HG02610 (cell line): ENCODE measurements around the gene GABRB1.
"Not testable (repeated sequence)": the region's sequence is repeated elsewhere in the genome, so short reads cannot be mapped to it uniquely, and the experiment has no call there.

Experiments
- ATAC-seq: cut with Tn5 transposase; IDR thresholded peaks from one replicate; pipeline ENCODE4 v1.9.1; 2021; ENCODE audit warnings: mild to moderate bottlenecking, moderate library complexity; ENCODE audit not compliant: unreplicated experiment

GABRB1 gene

GRCh38 chr4:47378021-47378530, 346.7 kb downstream of the GABRB1 start:
- not testable (repeated sequence) for ATAC-seq

GRCh38 chr4:47381172-47381571, 349.8 kb downstream of the GABRB1 start:
- ATAC-seq, result no peak

DNA sequence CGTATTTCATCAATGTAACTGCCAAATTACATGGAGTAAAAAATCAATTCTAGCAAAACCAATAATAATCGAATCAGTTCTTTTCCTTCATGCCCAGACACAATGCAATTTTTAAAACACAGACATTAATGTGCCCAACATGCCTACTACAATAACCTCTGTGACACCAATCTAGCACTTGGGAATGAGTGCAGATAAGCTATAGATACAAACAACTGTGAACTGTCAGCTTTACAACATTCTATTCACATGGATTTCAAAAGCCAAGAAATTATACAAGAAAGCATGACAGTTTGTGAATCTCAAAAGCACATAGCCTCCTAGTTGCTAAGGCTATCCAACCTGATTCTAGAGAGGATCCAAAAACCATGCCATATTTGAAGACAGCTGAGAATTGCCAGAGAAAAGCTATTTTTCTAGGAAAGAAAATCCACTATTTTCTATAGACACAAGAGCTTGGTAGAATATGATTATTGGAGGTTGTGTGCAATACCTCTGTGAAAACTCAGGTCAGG, 351.5 kb downstream of the GABRB1 start:
- no peak for ATAC-seq

DNA sequence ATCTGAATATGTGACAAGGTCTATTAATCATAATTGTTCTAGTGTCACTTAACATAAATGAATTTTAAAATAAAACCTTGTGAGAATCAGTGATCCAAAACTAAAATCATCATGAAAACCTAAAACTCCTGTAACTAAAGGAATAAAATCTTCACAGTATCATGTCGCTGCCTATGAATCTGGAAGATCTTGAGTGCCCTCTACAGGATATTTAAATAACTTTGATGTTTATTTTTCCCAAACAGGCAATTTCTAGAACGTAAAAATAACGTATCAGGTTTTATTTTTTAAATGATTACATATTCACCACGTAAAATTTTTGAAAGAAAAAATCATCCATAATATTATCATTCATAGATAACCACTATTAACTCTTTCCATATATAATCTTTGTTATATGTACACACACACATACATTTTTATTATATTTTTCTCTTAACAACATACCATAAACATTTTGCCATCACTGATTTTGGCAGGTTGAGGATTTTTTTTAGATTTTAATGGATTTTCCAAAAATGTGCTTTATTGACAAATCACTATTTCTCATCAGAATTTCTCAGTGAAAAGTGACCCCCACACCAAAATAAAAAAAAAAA, 352.6 kb downstream of the GABRB1 start:
- no peak for ATAC-seq

- no peak for ATAC-seq
These were observed 354.8 kb downstream of the GABRB1 start for GRCh38 chr4:47386146-47386545.

- ATAC-seq, result no peak
These were observed 355.3 kb downstream of the GABRB1 start for GRCh38 chr4:47386561-47387235.

- no peak for ATAC-seq
These were observed 359.2 kb downstream of the GABRB1 start for GRCh38 chr4:47390428-47391125.

DNA sequence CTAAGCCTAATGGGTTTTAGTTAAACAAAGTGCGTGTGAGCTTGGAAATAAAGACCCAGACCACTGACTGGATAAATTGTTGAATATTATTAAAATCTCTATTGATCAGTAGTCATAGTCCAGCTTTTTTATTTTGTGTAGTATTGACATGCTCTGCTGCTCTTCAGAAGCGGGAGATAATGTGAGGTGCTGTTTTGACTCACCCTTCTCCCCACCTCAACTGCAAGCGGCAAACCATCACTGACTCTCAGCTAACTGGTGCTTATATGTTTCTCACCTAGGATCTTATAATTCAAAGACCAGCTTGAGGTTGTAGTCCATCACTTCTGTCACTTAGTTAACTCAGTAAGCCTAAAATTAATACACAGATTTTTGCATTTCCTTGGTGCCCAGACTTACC, 359.9 kb downstream of the GABRB1 start:
- ATAC-seq, result peak; percentile 66

DNA sequence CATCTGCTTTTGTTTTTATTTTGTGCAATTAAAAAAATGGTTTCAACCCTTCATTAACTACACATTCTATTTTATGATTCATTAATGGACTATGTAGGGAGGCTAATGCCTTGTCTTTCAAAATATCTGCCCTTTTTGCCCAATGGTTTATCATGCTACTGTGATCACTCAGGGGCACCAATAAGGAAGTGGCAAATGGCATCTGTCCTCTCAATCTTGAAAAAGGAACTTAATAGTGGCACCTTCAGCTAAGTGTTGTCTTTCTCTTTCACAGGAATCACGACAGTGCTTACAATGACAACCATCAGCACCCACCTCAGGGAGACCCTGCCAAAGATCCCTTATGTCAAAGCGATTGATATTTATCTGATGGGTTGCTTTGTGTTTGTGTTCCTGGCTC, 375.0 kb downstream of the GABRB1 start:
- ATAC-seq, result no peak

DNA sequence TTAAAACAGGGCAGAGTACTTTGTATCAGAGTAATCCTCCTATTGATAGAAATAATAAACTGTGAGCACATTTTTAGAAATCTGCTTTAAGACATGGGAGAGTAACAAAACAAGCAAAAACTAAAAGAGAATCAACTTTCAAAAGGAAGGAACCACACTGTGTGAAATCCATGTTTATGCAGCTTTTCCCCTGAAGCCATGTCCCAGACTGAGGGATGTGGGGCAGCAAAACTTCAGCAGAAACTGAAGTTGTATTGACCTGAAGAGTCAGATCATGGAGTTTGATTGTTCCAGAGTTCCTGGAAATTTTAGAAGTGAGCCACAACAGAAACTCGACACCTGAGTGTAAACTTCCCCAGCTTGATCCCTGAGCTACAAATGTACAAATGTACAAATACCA, 378.9 kb downstream of the GABRB1 start:
- no peak for ATAC-seq

- ATAC-seq, result peak; percentile 55
These were observed 382.2 kb downstream of the GABRB1 start for GRCh38 chr4:47413521-47413920.

DNA sequence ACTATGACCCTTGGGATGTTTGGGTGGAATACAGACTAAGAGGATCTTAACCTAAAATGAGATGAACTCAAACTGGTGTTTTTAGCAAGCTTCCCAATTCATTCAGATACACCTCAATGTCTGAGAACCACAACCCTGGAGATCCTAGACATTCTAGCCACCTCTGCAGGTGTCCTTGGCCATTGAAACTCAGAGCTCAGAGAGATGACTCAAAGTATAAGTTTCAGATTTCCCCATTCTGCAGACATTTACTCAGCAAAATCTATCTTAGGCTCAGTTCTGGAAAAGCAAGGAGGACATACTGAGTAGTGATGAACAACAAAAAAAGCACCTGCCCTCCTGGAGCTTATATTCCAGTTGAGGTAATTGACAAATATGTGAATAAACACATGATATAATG, 384.4 kb downstream of the GABRB1 start:
- ATAC-seq, result peak; percentile 60

DNA sequence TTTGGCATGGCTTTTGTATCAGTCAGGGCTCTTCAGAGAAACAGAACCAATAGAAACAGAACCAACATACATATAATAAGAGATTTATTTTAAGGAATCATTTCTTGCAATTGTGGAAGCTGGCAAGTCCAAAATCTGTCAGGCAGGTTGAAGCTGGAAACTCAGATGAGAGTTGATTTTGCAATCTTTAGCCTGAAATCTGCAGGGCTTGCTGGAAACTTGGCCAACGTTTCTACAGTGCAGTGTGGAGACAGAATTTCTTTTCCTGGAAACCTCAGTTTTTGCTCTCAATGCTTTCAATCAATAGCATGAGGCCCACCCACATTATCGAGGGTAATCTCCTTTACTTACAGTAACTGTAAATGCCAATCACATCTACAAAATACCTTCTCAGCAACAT, 386.8 kb downstream of the GABRB1 start:
- ATAC-seq, result no peak

- ATAC-seq, result no peak
These were observed 387.9 kb downstream of the GABRB1 start for GRCh38 chr4:47419296-47419695.

- ATAC-seq, result no peak
These were observed 394.3 kb downstream of the GABRB1 start for GRCh38 chr4:47425628-47426027.

- ATAC-seq, result no peak
These were observed 396.6 kb downstream of the GABRB1 start for GRCh38 chr4:47427935-47428334.

GRCh38 chr4:47432749-47433148, 401.4 kb downstream of the GABRB1 start:
- no peak for ATAC-seq

DNA sequence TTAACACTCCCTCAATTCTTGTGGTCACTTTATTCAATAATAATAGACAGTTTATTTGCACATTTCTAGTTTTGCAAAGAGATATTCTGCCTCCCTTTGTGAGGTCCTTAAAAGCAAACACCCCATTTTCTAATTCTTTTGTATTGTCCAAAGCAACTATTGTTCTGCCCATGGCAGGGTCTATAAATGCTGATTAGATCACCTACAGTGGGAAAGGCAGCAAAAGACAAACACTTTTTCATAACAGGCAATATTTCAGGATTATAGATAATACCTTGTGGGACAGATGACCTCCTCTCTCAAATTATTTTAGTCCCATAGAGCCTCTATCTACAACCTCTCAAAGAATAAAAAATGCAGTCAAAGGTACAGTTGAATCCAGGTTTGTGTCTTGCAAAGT, 403.6 kb downstream of the GABRB1 start:
- ATAC-seq, result no peak

GRCh38 chr4:47442980-47443379, 411.6 kb downstream of the GABRB1 start:
- peak; percentile 83 for ATAC-seq

- no peak for ATAC-seq
These were observed 412.7 kb downstream of the GABRB1 start for GRCh38 chr4:47444031-47444430.

DNA sequence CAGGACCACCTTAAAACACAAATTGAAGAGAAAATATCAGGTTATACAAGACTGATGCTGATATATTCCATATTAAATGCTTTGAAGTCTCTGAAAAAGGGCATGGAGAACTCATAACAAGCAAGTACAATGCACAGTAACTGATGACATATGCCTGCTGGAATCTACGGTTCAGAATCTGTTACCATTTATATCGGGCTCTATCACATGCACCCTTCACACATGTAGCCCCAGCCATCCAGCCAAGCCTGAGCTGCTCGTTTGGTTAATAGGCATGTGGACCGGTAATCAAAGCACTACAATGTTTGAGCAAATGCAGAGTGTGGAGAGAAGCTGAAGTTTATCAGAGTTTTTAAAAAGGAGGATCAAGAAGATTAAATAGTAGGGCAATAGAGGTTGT, 420.3 kb downstream of the GABRB1 start:
- ATAC-seq, result no peak

DNA sequence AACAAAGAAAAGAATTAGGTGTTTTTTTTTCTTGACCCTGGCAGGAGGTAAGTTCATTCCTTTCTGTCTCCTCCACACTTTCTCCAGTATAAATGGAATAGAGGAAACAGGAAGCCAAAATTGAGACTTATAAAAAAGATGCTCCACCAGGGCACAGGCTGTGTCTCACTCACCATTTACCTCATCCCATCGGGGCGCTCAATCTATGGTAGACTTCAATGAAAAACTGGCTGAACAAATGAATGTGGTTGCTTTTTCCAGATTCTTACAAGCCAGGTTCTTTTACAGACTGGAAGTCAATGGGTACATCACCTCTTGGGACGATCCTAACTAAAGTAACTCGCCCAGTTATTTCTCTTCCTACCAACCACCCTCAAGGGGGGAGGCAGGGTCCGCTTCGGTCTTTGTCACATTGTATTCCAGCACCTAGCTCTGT, 431.4 kb downstream of the GABRB1 start:
- peak; percentile 24 for ATAC-seq
